Activated CD4-positive, CD25-positive, alpha-beta regulatory T cell treated with anti-CD3 and anti-CD28 coated beads, Interleukin-2, amount 50 U/mL, for 72 hours (primary cell): Measurements from ENCODE around the gene KRTAP10-7.
"Not testable (repeated sequence)": the region's sequence is repeated elsewhere in the genome, so short reads cannot be mapped to it uniquely, and the experiment has no call there.

Experiments
- DNase-seq: peaks from one replicate; pipeline ENCODE4 v3.0.0; 2021

Gene KRTAP10-7

DNA sequence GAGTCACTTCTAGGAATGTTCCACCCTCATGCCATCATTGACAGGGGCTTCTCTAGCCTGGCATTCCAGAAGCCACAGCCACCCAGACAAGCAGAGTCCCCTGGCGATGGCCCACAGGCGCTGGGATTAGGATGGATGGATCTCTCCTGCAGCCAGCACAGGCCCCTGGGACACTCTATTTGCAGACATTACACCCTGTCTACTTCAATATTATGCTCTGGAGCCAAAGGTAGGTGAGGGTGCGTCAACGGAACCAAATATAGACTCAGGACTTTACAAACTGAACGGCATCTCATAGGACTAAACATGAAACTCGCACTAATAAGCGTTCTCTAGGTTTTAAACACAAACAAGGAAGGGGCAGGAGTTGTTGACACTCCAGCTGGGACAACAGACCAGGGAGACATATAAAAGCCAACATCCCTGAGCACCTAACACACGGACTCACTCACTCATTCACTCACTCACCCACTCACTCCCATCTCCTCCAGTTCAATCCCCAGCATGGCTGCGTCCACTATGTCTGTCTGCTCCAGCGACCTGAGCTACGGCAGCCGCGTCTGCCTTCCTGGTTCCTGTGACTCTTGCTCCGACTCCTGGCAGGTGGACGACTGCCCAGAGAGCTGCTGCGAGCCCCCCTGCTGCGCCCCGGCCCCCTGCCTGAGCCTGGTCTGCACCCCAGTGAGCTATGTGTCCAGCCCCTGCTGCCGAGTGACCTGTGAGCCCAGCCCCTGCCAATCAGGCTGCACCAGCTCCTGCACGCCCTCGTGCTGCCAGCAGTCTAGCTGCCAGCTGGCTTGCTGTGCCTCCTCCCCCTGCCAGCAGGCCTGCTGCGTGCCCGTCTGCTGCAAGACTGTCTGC is at the start of gene KRTAP10-7:
Gene KRTAP10-7 (plus strand): TSS at position 480 of the 861 bp plus-strand sequence. CDS start 25 bp downstream, at position 505.
- DNase-seq: not testable (repeated sequence)

- peak; percentile 11 for DNase-seq
Measured at GRCh38 chr21:44550807-44551206, 49.6 kb upstream of the KRTAP10-7 start.

GRCh38 chr21:44551340-44551961 is 48.9 kb upstream of the KRTAP10-7 start, which contains the start of gene KRTAP10-2:
TSS of gene KRTAP10-2 (minus strand) at chr21:44551505. CDS start at chr21:44551458, 47 bp downstream.
- DNase-seq: peak; percentile 17

GRCh38 chr21:44552136-44552535 is 48.3 kb upstream of the KRTAP10-7 start:
- DNase-seq: peak; percentile 17

GRCh38 chr21:44552681-44553080 is 47.7 kb upstream of the KRTAP10-7 start:
- DNase-seq: peak; percentile 4

DNA sequence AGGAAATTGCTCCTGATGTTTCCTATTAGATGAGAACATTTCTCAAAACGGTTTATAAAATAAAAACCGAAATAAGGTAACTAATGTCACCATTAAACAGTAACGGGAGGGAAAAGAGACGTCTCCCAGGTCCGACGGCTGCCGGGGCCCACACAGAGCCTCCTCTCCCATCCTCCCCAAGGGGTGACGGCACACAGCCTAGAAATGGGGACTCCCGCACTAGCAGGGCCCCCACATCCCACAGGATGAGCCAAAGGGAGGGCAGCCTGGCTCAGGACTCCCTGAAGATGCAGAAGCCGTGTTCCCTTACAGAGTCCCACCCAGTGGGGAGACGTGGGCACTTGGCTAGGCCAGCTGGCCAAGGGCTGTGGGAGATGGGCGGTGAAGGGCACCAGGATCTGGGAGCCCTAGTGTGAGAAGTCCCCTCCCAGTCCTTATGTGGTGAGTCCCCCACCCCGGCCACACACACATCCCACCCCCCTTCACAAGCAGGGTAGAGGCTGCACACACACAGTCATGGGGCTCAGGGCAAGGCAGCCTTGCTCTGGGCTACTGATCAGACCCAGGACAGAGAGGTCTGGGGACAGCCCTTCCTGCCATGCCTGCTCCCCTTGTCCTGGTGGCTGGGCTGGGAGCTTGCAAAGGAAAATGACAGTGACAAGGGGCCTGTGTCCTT is 45.1 kb upstream of the KRTAP10-7 start:
- DNase-seq: peak; percentile 21

DNA sequence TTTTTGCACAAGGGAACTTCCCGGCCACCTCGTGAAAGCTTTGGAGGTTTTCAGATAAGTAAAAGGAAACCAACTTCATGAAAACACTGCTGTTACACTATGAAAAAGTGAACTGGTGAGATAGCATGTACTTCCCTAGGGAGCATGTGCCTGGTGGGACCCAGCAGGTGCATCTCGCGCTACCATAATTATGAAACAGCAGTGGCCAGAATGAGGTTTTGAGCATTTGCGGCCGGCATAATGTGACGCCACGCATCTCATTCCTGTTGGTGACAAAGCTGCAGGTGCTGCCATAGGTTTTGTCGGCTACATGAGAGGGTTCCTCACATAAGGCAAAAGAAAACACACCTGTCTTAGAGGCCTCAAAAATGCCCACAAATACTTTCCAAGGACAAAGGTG is 43.5 kb upstream of the KRTAP10-7 start:
- no peak for DNase-seq

GRCh38 chr21:44557491-44558328 is 42.7 kb upstream of the KRTAP10-7 start:
- peak; percentile 21 for DNase-seq

DNA sequence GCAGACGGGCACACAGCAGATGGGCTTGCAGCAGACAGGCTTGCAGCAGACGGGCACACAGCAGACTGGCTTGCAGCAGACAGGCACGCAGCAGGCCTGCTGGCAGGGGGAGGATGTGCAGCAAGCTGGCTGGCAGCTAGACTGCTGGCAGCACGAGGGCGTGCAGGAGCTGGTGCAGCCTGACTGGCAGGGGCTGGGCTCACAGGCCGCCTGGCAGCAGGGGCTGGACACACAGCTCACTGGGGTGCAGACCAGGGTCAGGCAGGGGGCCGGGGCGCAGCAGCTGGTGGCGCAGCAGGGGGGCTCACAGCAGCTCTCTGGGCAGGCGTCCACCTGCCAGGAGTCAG is 42.1 kb upstream of the KRTAP10-7 start:
- DNase-seq: not testable (repeated sequence)

GRCh38 chr21:44558695-44559094 is 41.7 kb upstream of the KRTAP10-7 start, which contains the start of gene KRTAP10-3:
TSS of gene KRTAP10-3 (minus strand) at chr21:44558795. CDS start at chr21:44558715, 80 bp downstream.
- DNase-seq: no peak

- no peak for DNase-seq
Measured at GRCh38 chr21:44564099-44564498, 36.3 kb upstream of the KRTAP10-7 start.

DNA sequence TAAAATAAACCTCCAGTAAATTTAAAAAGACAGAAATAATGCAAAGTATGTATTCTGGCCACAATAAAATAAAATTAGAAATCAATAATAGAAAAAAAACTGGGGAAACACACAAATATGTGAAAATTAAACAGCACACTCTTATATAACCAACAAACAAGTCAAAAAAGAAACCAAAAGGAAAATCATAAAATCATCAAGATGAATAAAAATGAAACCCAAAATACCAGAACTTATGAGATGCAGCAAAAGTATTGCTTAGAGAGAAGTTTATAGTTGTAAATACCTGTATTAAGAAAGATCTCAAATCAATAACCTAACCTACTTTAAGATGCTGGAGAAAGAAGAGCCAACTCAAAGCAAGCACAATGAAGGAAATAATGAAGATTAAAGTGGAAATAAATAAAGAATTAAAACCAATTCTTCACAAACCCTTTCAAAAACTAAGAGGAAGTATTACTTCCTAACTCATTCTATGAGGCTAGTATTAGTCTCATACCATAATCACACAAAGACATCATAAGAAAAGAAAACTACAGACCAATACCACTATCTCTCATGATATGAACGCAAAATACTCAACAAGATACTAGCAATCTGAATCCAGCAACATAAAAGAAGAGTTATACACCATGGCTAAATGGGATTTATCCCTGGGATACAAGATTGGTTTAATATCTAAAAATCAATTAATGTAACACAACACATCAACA is 35.4 kb upstream of the KRTAP10-7 start:
- no peak for DNase-seq

DNA sequence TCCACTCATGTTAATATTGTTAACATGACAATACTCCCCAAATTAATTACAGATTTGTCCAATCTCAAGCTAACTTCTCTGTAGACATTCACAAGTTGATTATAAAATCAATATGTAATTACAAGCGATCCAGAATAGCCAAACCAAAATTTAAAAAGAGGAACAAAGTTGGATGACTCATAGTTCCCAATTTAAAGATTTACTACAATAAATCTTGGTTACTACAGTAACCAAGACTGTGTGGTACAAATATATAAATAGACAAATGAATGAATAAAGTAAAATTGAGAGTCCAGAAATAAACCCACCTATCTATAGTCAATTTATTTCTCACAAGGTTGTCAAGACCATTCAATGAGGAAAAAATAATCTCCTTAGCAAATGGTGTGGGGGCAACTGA is 34.0 kb upstream of the KRTAP10-7 start:
- DNase-seq: no peak

GRCh38 chr21:44567481-44568171 is 32.8 kb upstream of the KRTAP10-7 start:
- no peak for DNase-seq

- no peak for DNase-seq
Measured at GRCh38 chr21:44568261-44568660, 32.1 kb upstream of the KRTAP10-7 start.

DNA sequence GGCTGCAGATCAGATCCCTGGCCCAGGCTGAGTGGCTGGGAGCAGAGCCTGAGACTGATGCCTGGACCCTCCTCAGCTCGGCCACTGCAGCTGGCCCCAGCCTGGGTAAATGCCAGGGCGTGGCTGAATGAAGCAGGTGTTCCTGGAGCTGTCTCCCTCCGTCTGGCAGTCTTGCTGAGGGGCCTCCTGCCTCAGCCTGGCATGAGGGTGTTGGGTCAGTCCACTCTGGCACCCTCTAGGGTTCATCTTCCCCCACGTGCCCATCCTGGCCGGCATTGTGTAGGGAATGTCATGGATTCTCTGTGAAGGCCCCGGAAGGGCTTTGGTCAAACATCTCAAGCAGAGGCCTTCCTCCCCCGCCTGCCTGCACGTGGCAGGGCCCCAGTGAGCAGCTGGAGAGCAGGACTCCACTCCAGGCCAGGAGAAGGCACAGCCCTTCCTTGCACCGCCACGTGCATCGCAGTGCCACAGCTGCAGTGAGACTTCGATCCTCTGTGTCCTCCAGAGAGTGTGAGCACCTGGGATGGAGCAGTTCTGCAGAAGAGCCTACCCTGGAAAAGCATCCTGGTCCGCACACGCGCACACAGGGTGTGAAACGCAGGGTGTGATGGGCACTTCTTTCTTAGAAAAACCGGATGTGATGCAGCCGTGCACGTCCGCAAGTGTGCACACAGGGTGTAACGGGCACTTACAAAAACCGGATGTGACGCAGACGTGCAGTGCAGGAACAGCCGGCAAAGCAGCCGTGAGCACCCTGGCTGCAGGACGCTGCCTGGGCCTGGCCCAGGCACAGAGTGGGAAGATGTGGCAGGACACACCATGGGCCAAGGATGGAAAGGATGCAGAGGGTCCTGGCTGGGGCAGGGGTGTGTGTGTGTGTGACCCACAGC is 31.5 kb upstream of the KRTAP10-7 start:
- DNase-seq: no peak

- no peak for DNase-seq
Measured at GRCh38 chr21:44569861-44570517, 30.4 kb upstream of the KRTAP10-7 start.

DNA sequence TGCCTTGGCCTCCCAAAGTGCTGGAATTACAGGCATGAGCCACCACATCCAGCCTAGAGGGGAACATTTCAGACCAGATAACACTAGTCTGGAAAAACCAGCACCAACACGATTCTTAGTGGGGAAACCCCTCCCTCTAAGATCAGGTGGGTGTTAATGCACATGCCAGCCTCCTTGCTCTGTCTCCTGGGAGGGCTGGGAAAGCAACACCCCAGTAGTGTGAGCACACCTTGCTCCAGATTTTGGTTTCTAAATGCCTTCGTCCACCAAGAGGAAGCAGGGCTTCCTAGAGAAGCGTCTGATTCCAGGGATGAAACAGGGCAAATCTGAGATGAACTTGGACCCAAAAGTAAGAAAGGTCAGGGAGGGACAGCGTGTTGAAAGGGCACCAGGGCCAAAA is 29.1 kb upstream of the KRTAP10-7 start:
- no peak for DNase-seq
